Measurements from ENCODE around the gene YWHAG. TPM values are rescaled to one million over a fixed set of nuclear protein-coding genes. Genes with fewer than 3 reads are reported as not detected.

Gene YWHAG
- total and polyA plus RNA-seq, 12 donors: 63.7 to 262 (median 205) TPM

DNA sequence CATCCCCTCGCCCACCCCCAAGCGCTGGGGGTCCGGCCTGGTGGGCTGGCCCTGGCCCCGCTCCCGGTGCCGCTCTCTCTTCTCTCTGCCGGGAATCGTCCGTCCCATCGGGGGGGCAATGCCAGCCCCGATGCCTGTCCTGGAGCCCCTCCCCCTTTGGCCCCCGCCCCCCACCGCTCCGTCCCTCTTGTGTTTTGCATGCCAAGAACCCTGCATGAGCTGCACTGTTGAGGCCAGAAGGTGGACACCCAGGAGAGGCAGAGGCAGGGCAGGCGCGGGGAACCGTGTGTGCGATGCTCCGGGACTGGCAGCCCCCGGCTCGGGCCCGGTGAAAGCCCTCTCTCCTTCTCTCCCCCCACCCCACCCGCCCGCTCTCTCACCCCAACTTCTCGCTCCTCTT, 78.4 kb downstream of the YWHAG start:
- Histone ChIP-seq H3K4me1 (peaks cover 0 to 5% (median 0%) of the 10 kb centered on the region in 9 donors), H3K36me3 (no peaks in the 10 kb centered on the region), H3K4me3 (peak overlapping the region in 1 of 10 donors; percentile 34), H3K27ac (no peak overlapping the region), H3K27me3 (peaks cover 4 to 80% (median 44%) of the 10 kb centered on the region in 7 donors), H3K9me3 (no peaks in the 10 kb centered on the region)
- ATAC-seq (no peak), DNase-seq (no peak)
- WGBS, 2 donors: 17 to 19% methylated on average over 23 to 25 of the region's 25 CpGs
- intact Hi-C loops (cut with DNase I): loop anchor here in 5 of 10 donors (5.0 to 10.0 kb wide), 3 partner anchors 37 to 216 kb away; no protein-coding TSS in a partner anchor
- TF ChIP-seq, protein P1, sequence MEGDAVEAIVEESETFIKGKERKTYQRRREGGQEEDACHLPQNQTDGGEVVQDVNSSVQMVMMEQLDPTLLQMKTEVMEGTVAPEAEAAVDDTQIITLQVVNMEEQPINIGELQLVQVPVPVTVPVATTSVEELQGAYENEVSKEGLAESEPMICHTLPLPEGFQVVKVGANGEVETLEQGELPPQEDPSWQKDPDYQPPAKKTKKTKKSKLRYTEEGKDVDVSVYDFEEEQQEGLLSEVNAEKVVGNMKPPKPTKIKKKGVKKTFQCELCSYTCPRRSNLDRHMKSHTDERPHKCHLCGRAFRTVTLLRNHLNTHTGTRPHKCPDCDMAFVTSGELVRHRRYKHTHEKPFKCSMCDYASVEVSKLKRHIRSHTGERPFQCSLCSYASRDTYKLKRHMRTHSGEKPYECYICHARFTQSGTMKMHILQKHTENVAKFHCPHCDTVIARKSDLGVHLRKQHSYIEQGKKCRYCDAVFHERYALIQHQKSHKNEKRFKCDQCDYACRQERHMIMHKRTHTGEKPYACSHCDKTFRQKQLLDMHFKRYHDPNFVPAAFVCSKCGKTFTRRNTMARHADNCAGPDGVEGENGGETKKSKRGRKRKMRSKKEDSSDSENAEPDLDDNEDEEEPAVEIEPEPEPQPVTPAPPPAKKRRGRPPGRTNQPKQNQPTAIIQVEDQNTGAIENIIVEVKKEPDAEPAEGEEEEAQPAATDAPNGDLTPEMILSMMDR (IDR thresholded peaks at IDR 0.05): no peak

DNA sequence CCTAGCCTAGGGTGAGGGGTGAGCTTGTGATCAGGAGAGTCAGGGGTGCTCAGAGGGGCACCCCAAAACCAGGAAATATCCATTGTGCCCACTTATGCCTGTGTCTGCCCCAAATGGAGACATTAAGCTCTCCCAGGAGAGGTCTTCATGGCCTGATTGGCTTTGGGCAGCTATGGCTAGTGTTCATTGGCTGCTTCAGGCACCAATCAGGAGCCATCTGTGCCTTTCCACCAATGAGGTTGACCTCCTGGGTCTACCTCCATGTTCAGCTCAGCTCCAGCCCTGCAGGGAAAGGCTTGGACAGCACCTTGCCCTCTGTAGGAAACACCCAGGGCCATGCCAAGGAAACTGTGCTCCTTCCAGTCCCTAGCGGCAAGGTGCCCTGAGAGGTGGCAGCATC, 80.3 kb downstream of the YWHAG start:
- H3K27me3 ChIP-seq: peaks cover 4 to 68% (median 51%) of the 10 kb centered on the region in 7 donors
- no peak for ATAC-seq

More for the DNA sequence above, 80.3 kb downstream of the YWHAG start:
- Histone ChIP-seq H3K27ac (no peak overlapping the region), H3K4me1 (peaks cover 0 to 5% (median 0%) of the 10 kb centered on the region in 9 donors), H3K36me3 (no peaks in the 10 kb centered on the region), H3K4me3 (no peak overlapping the region), H3K9me3 (no peaks in the 10 kb centered on the region)
- WGBS, 2 donors: 94 to 100% methylated on average over 1 of the region's 1 CpG
- DNase-seq: no peak
- TF ChIP-seq, protein P1 (IDR thresholded peaks at IDR 0.05): no peak
- intact Hi-C loops (cut with DNase I): loop anchor here in 1 of 10 donors (10.0 kb wide), 1 partner anchor 104 kb away; no protein-coding TSS in a partner anchor

Other genes starting within 250 kb of the YWHAG start
- 10 to 100 TPM in 2 of 10 donors, 1 to 10 TPM in 8; 1.0 to 15.9 (median 3.4) TPM for gene SRRM3, start 157.1 kb downstream of the YWHAG start, total RNA-seq
- 10 to 100 TPM; 12.9 to 36.2 TPM for gene SRRM3, start 157.1 kb downstream of the YWHAG start, polyA plus RNA-seq
- 1,000 to 10,000 TPM; 1,266 to 2,631 (median 2,034) TPM for gene HSPB1, start 56.3 kb downstream of the YWHAG start, total RNA-seq
- gene HSPB1, start 56.3 kb downstream of the YWHAG start, polyA plus RNA-seq: 1,000 to 10,000 TPM; 2,522 to 6,886 TPM
- 1 to 10 TPM in 3 of 10 donors, under 1 TPM in 7; 0.24 to 1.3 (median 0.65) TPM for gene SSC4D, start 50.7 kb upstream of the YWHAG start, total RNA-seq
- gene SSC4D, start 50.7 kb upstream of the YWHAG start, polyA plus RNA-seq: 1 to 10 TPM in 1 of 2 donors, under 1 TPM in 1; 0.99 to 1.9 TPM
- gene ZP3, start 66.0 kb upstream of the YWHAG start, total RNA-seq: 1 to 10 TPM in 4 of 10 donors, not detected in 6; 1.3 to 5.7 (median 1.4) TPM
- gene ZP3, start 66.0 kb upstream of the YWHAG start, polyA plus RNA-seq: 1 to 10 TPM in 1 of 2 donors, under 1 TPM in 1; 0.77 to 4.2 TPM
- gene DTX2, start 102.7 kb upstream of the YWHAG start, total RNA-seq: 10 to 100 TPM in 2 of 10 donors, 1 to 10 TPM in 8; 5.8 to 11.4 (median 8.1) TPM
- 10 to 100 TPM; 11.2 to 23.4 TPM for gene DTX2, start 102.7 kb upstream of the YWHAG start, polyA plus RNA-seq
- 1 to 10 TPM in 1 of 10 donors, under 1 TPM in 7, not detected in 2; 0.24 to 2.7 (median 0.65) TPM for gene UPK3B, start 151.6 kb upstream of the YWHAG start, total RNA-seq
- under 1 TPM in 1 of 2 donors, not detected in 1; 0.09 TPM for gene UPK3B, start 151.6 kb upstream of the YWHAG start, polyA plus RNA-seq
- under 1 TPM in 3 of 10 donors, not detected in 7; 0.17 to 0.57 (median 0.54) TPM for gene SPDYE16, start 184.3 kb upstream of the YWHAG start, total RNA-seq
- gene SPDYE16, start 184.3 kb upstream of the YWHAG start, polyA plus RNA-seq: under 1 TPM; 0.06 to 0.22 TPM